H9 (cell line): ENCODE results near the gene STAU1. TPM values are rescaled to one million over a fixed set of nuclear protein-coding genes. Genes with fewer than 3 reads are reported as not detected.
A peak's percentile ranks its signal among the peaks of the same experiment; 100 is the strongest.

Source experiments
- DNase-seq: peaks from one replicate; pipeline ENCODE4 v3.0.0-alpha.2; 2017
- H2AFZ ChIP-seq: one replicate; pipeline ENCODE4 v1.6.1; 2013; ENCODE audit warnings: mild to moderate bottlenecking, low read length, control low read depth, moderate library complexity
- H2AK5ac ChIP-seq: 2 replicates; pipeline ENCODE4 v1.6.1; 2013; ENCODE audit warnings: low read length, control low read depth, mixed read lengths; ENCODE audit not compliant: insufficient read length
- H2BK120ac ChIP-seq: one replicate; pipeline ENCODE4 v1.6.1; 2013; ENCODE audit warnings: low read depth, mild to moderate bottlenecking, low read length, control low read depth, inconsistent platforms; ENCODE audit not compliant: poor library complexity, severe bottlenecking
- H2BK12ac ChIP-seq: 2 replicates; pipeline ENCODE4 v1.6.1; 2013; ENCODE audit warnings: low read length, control low read depth, mixed read lengths, low read depth; ENCODE audit not compliant: insufficient read length
- H2BK15ac ChIP-seq: 2 replicates; pipeline ENCODE4 v1.6.1; 2013; ENCODE audit warnings: low read depth, low read length, control low read depth
- H2BK20ac ChIP-seq: one replicate; pipeline ENCODE4 v1.6.1; 2013; ENCODE audit warnings: low read depth, mild to moderate bottlenecking, low read length, control low read depth, inconsistent platforms; ENCODE audit not compliant: poor library complexity, severe bottlenecking
- H2BK5ac ChIP-seq: 2 replicates; pipeline ENCODE4 v1.6.1; 2013; ENCODE audit warnings: low read length, control low read depth, mixed read lengths; ENCODE audit not compliant: insufficient read length
- H3K14ac ChIP-seq: 2 replicates; pipeline ENCODE4 v1.6.1; 2013; ENCODE audit warnings: low read length, control low read depth; ENCODE audit not compliant: insufficient read depth
- H3K18ac ChIP-seq: 2 replicates; pipeline ENCODE4 v1.6.1; 2013; ENCODE audit warnings: low read depth, mild to moderate bottlenecking, mixed read lengths, low read length, control low read depth; ENCODE audit not compliant: insufficient read length
- H3K23ac ChIP-seq: 2 replicates; pipeline ENCODE4 v1.6.1; 2013; ENCODE audit warnings: low read length, control low read depth, mixed read lengths, low read depth; ENCODE audit not compliant: insufficient read length
- H3K23me2 ChIP-seq: 2 replicates; pipeline ENCODE4 v1.6.1; 2013; ENCODE audit warnings: low read depth, mild to moderate bottlenecking, mixed read lengths, low read length, control low read depth; ENCODE audit not compliant: insufficient read length, poor library complexity, severe bottlenecking
- H3K27ac ChIP-seq: 2 replicates; pipeline ENCODE4 v1.5.1; 2013; ENCODE audit warnings: low read length, control low read depth, mixed read lengths, low read depth; ENCODE audit not compliant: insufficient read length
- H3K27me3 ChIP-seq: 2 replicates; pipeline ENCODE4 v1.6.1; 2013; ENCODE audit warnings: low read length, control low read depth, inconsistent platforms; ENCODE audit not compliant: insufficient read depth
- H3K4ac ChIP-seq: 2 replicates; pipeline ENCODE4 v1.6.1; 2013; ENCODE audit warnings: low read depth, mild to moderate bottlenecking, control low read depth, inconsistent platforms, low read length, moderate library complexity
- H3K4me1 ChIP-seq: 2 replicates; pipeline ENCODE4 v1.6.1; 2013; ENCODE audit warnings: low read length, control low read depth, inconsistent platforms; ENCODE audit not compliant: insufficient read depth
- H3K4me2 ChIP-seq: 2 replicates; pipeline ENCODE4 v1.6.1; 2013; ENCODE audit warnings: low read length, control low read depth, mixed read lengths; ENCODE audit not compliant: insufficient read length, insufficient read depth
- H3K56ac ChIP-seq: 2 replicates; pipeline ENCODE4 v1.6.1; 2013; ENCODE audit warnings: low read depth, mild to moderate bottlenecking, mixed read lengths, low read length, control low read depth; ENCODE audit not compliant: insufficient read length
- H3K79me1 ChIP-seq: 2 replicates; pipeline ENCODE4 v1.6.1; 2013; ENCODE audit warnings: low read depth, mild to moderate bottlenecking, moderate library complexity, low read length, control low read depth, inconsistent platforms; ENCODE audit not compliant: insufficient read depth, poor library complexity, severe bottlenecking
- H3K79me2 ChIP-seq: 2 replicates; pipeline ENCODE4 v1.6.1; 2013; ENCODE audit warnings: low read length, control low read depth, inconsistent platforms; ENCODE audit not compliant: insufficient read depth
- H3K9ac ChIP-seq: 2 replicates; pipeline ENCODE4 v1.6.1; 2013; ENCODE audit warnings: low read length, control low read depth, mixed read lengths; ENCODE audit not compliant: insufficient read length; ENCODE audit errors: extremely low read depth
- H3K9me3 ChIP-seq: one replicate; pipeline ENCODE4 v1.6.1; 2013; ENCODE audit warnings: low read depth, low read length, inconsistent platforms; ENCODE audit not compliant: control insufficient read depth
- H3T11ph ChIP-seq: one replicate; pipeline ENCODE4 v1.6.1; 2013; ENCODE audit warnings: mild to moderate bottlenecking, low read length, control low read depth, inconsistent platforms
- H4K20me1 ChIP-seq: one replicate; pipeline ENCODE4 v1.6.1; 2013; ENCODE audit not compliant: control insufficient read depth, insufficient read length, insufficient read depth
- H4K5ac ChIP-seq: 2 replicates; pipeline ENCODE4 v1.6.1; 2013; ENCODE audit warnings: low read depth, mild to moderate bottlenecking, mixed read lengths, low read length, control low read depth; ENCODE audit not compliant: insufficient read length
- H4K8ac ChIP-seq: replicated peaks from 2 replicates; pipeline ENCODE4 v1.6.1; 2013; ENCODE audit warnings: low read length, control low read depth, mixed read lengths, low read depth; ENCODE audit not compliant: insufficient read length
- H4K91ac ChIP-seq: 2 replicates; pipeline ENCODE4 v1.6.1; 2013; ENCODE audit warnings: low read depth, mild to moderate bottlenecking, moderate library complexity, mixed read lengths, low read length, control low read depth; ENCODE audit not compliant: insufficient read length
- H3K27ac Mint-ChIP-seq, 3 experiments: 2 replicates in 2 of 3; 3 replicates in 1 of 3; pipeline ENCODE4 v1.8.0; 2020 to 2021; ENCODE audit warnings: mixed read lengths in 3 of 3, mild to moderate bottlenecking in 1 of 3, moderate library complexity in 1 of 3
- H3K27me3 Mint-ChIP-seq: 2 replicates; pipeline ENCODE4 v1.8.0; 2021; ENCODE audit warnings: low read depth, mild to moderate bottlenecking, moderate library complexity, mixed read lengths
- H3K36me3 Mint-ChIP-seq, 3 experiments: 2 replicates in 2 of 3; 3 replicates in 1 of 3; pipeline ENCODE4 v1.8.0; 2020 to 2021; ENCODE audit warnings: low read depth in 3 of 3, mixed read lengths in 3 of 3; ENCODE audit not compliant: insufficient read depth in 1 of 3
- H3K4me1 Mint-ChIP-seq, 2 experiments: 2 replicates each; pipeline ENCODE4 v1.8.0; 2020; ENCODE audit warnings: mixed read lengths in 2 of 2
- H3K4me3 Mint-ChIP-seq, 2 experiments: 2 replicates in 1 of 2; 3 replicates in 1 of 2; pipeline ENCODE4 v1.8.0; 2020 to 2021; ENCODE audit warnings: mild to moderate bottlenecking in 2 of 2, mixed read lengths in 2 of 2, moderate library complexity in 1 of 2
- H3K9me3 Mint-ChIP-seq, 2 experiments: 2 replicates in 1 of 2; 3 replicates in 1 of 2; pipeline ENCODE4 v1.8.0; 2020; ENCODE audit warnings: mild to moderate bottlenecking in 2 of 2, mixed read lengths in 2 of 2, moderate library complexity in 1 of 2
- WGBS: extraction: QIAGEN DNeasy Blood & Tissue Kit; methylation state at CpG from one replicate; pipeline ENCODE4 v1.1.7; 2013; ENCODE audit warnings: missing lambda C conversion rate, low lambda C conversion rate, mixed read lengths; ENCODE audit not compliant: insufficient read length; ENCODE audit errors: extremely low coverage; 5-methylcytosine and 5-hydroxymethylcytosine counted together
- total RNA-seq: library from RNA; stranded (reverse); gene quantifications from 2 replicates; pipeline ENCODE4 v1.2.1, GENCODE V29; 2021
- TF ChIP-seq, protein P1 (sequence below): fragments of 200-600 bp; sonication (generic); conservative IDR thresholded peaks from 3 replicates; pipeline ENCODE4 v1.8.0; 2021; ENCODE audit warnings: antibody characterized with exemption, mild to moderate bottlenecking

Gene STAU1
- total RNA-seq, 1 experiment from 2014 or later: 106 TPM

- no peaks in the 10 kb centered on the region for H3K27me3 ChIP-seq
- H3K14ac ChIP-seq: no peak overlapping the region
- no peaks in the 10 kb centered on the region for H3K9me3 Mint-ChIP-seq
- no peak overlapping the region for H2BK5ac ChIP-seq
- no peak overlapping the region for H3K23ac ChIP-seq
- H3K18ac ChIP-seq: no peak overlapping the region
- no peak overlapping the region for H3K56ac ChIP-seq
- TF ChIP-seq, protein P1, sequence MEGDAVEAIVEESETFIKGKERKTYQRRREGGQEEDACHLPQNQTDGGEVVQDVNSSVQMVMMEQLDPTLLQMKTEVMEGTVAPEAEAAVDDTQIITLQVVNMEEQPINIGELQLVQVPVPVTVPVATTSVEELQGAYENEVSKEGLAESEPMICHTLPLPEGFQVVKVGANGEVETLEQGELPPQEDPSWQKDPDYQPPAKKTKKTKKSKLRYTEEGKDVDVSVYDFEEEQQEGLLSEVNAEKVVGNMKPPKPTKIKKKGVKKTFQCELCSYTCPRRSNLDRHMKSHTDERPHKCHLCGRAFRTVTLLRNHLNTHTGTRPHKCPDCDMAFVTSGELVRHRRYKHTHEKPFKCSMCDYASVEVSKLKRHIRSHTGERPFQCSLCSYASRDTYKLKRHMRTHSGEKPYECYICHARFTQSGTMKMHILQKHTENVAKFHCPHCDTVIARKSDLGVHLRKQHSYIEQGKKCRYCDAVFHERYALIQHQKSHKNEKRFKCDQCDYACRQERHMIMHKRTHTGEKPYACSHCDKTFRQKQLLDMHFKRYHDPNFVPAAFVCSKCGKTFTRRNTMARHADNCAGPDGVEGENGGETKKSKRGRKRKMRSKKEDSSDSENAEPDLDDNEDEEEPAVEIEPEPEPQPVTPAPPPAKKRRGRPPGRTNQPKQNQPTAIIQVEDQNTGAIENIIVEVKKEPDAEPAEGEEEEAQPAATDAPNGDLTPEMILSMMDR: no peak
- H2BK12ac ChIP-seq: no peak overlapping the region
- no peaks in the 10 kb centered on the region for H3K23me2 ChIP-seq
- no CpG with 5 or more reads among the region's 1 CpG for WGBS
- no peak for DNase-seq
- H4K5ac ChIP-seq: no peak overlapping the region
- H3K27ac ChIP-seq: no peak overlapping the region
- no peak overlapping the region for H2BK120ac ChIP-seq
- H3K4me1 Mint-ChIP-seq: peaks cover 20 to 34% of the 10 kb centered on the region in 2 experiments
- no peak overlapping the region for H4K91ac ChIP-seq
- peaks cover 7% of the 10 kb centered on the region for H3K79me1 ChIP-seq
- no peak overlapping the region for H2AFZ ChIP-seq
- H2BK20ac ChIP-seq: no peak overlapping the region
- H3K27me3 Mint-ChIP-seq: no peaks in the 10 kb centered on the region
- peak overlapping the region; percentile 49 to 65 (median 62); a peak in 4 of 7 replicates for H3K27ac Mint-ChIP-seq
- no peak overlapping the region for H3K4me3 Mint-ChIP-seq
- no peaks in the 10 kb centered on the region for H4K20me1 ChIP-seq
- no peak overlapping the region for H3K9ac ChIP-seq
- no peak overlapping the region for H2BK15ac ChIP-seq
- H3K79me2 ChIP-seq: peaks cover 34% of the 10 kb centered on the region; the same call in 1 of the 2 replicates
- no peak overlapping the region for H3K4ac ChIP-seq
- no peak overlapping the region for H3T11ph ChIP-seq
- H3K36me3 Mint-ChIP-seq: peaks cover 11 to 14% (median 12%) of the 10 kb centered on the region in 3 experiments
- no peaks in the 10 kb centered on the region; the same call in 1 of the 2 replicates for H3K4me1 ChIP-seq
- no peaks in the 10 kb centered on the region for H3K9me3 ChIP-seq
- no peak overlapping the region for H2AK5ac ChIP-seq
- no peak overlapping the region for H3K4me2 ChIP-seq
- no peak overlapping the region for H4K8ac ChIP-seq
Observed at GRCh38 chr20:49179368-49180277, 8.5 kb downstream of the STAU1 start.
